ENCODE results near the gene THSD7B. TPM values are rescaled to one million over a fixed set of nuclear protein-coding genes. Genes with fewer than 3 reads are reported as not detected.
A peak's percentile ranks its signal among the peaks of the same experiment; 100 is the strongest.

The THSD7B gene
- polyA plus RNA-seq, 1 donor from 2014 or later, result not detected

- H3K9me3 Mint-ChIP-seq, result peaks cover 0 to 3% (median 2%) of the 10 kb centered on the region in 3 donors
- H3K36me3 Mint-ChIP-seq, result no peaks in the 10 kb centered on the region
- H3K27ac Mint-ChIP-seq, result peak overlapping the region in 1 of 3 donors; percentile 24
- H3K4me3 Mint-ChIP-seq, result no peak overlapping the region
- H3K27me3 Mint-ChIP-seq, result no peaks in the 10 kb centered on the region
- H3K4me1 Mint-ChIP-seq, result no peaks in the 10 kb centered on the region
Observed at GRCh38 chr2:137185378-137186078, 420.2 kb downstream of the THSD7B start.

- H3K4me3 Mint-ChIP-seq, result no peak overlapping the region
- no peaks in the 10 kb centered on the region for H3K4me1 Mint-ChIP-seq
- H3K36me3 Mint-ChIP-seq, result no peaks in the 10 kb centered on the region
- peaks cover 0 to 3% (median 2%) of the 10 kb centered on the region in 3 donors for H3K9me3 Mint-ChIP-seq
- no peak overlapping the region for H3K27ac Mint-ChIP-seq
- no peaks in the 10 kb centered on the region for H3K27me3 Mint-ChIP-seq
Observed at GRCh38 chr2:137187216-137187615, 421.9 kb downstream of the THSD7B start.

- Mint-ChIP-seq H3K27me3 (no peaks in the 10 kb centered on the region), H3K4me1 (no peaks in the 10 kb centered on the region), H3K9me3 (peaks cover 0 to 3% (median 2%) of the 10 kb centered on the region in 3 donors), H3K36me3 (no peaks in the 10 kb centered on the region), H3K27ac (no peak overlapping the region), H3K4me3 (no peak overlapping the region)
Observed at GRCh38 chr2:137190411-137191195, 425.3 kb downstream of the THSD7B start.

- Mint-ChIP-seq H3K4me1 (no peaks in the 10 kb centered on the region), H3K4me3 (no peak overlapping the region), H3K9me3 (peaks cover 0 to 3% (median 2%) of the 10 kb centered on the region in 3 donors), H3K27me3 (no peaks in the 10 kb centered on the region), H3K27ac (no peak overlapping the region), H3K36me3 (no peaks in the 10 kb centered on the region)
Observed at GRCh38 chr2:137192366-137193310, 427.3 kb downstream of the THSD7B start.

GRCh38 chr2:137193401-137193800, 428.1 kb downstream of the THSD7B start:
- Mint-ChIP-seq H3K27ac (no peak overlapping the region), H3K9me3 (peaks cover 0 to 3% (median 2%) of the 10 kb centered on the region in 3 donors), H3K27me3 (no peaks in the 10 kb centered on the region), H3K4me1 (no peaks in the 10 kb centered on the region), H3K4me3 (no peak overlapping the region), H3K36me3 (no peaks in the 10 kb centered on the region)

- H3K36me3 Mint-ChIP-seq, result no peaks in the 10 kb centered on the region
- H3K4me1 Mint-ChIP-seq, result no peaks in the 10 kb centered on the region
- H3K4me3 Mint-ChIP-seq, result no peak overlapping the region
- no peak overlapping the region for H3K27ac Mint-ChIP-seq
- peaks cover 0 to 3% (median 2%) of the 10 kb centered on the region in 3 donors for H3K9me3 Mint-ChIP-seq
- H3K27me3 Mint-ChIP-seq, result no peaks in the 10 kb centered on the region
Observed at GRCh38 chr2:137194111-137194510, 428.8 kb downstream of the THSD7B start.

GRCh38 chr2:137199751-137200150, 434.4 kb downstream of the THSD7B start:
- Mint-ChIP-seq H3K4me1 (no peaks in the 10 kb centered on the region), H3K27me3 (no peaks in the 10 kb centered on the region), H3K27ac (no peak overlapping the region), H3K9me3 (peaks cover 1 to 3% (median 2%) of the 10 kb centered on the region in 3 donors), H3K4me3 (no peak overlapping the region), H3K36me3 (no peaks in the 10 kb centered on the region)

- Mint-ChIP-seq H3K4me3 (no peak overlapping the region), H3K4me1 (no peaks in the 10 kb centered on the region), H3K27ac (no peak overlapping the region), H3K27me3 (no peaks in the 10 kb centered on the region), H3K36me3 (no peaks in the 10 kb centered on the region), H3K9me3 (peaks cover 0 to 1% (median 0%) of the 10 kb centered on the region in 3 donors)
Observed at GRCh38 chr2:137202318-137202717, 437.0 kb downstream of the THSD7B start.

GRCh38 chr2:137205324-137205723, 440.0 kb downstream of the THSD7B start:
- Mint-ChIP-seq H3K4me1 (no peaks in the 10 kb centered on the region), H3K9me3 (peaks cover 0 to 1% (median 0%) of the 10 kb centered on the region in 3 donors), H3K27ac (no peak overlapping the region), H3K36me3 (no peaks in the 10 kb centered on the region), H3K4me3 (no peak overlapping the region), H3K27me3 (no peaks in the 10 kb centered on the region)

- H3K4me3 Mint-ChIP-seq, result no peak overlapping the region
- H3K27me3 Mint-ChIP-seq, result no peaks in the 10 kb centered on the region
- H3K36me3 Mint-ChIP-seq, result no peaks in the 10 kb centered on the region
- peaks cover 0 to 1% (median 0%) of the 10 kb centered on the region in 3 donors for H3K9me3 Mint-ChIP-seq
- H3K27ac Mint-ChIP-seq, result no peak overlapping the region
- no peaks in the 10 kb centered on the region for H3K4me1 Mint-ChIP-seq
Observed at GRCh38 chr2:137206069-137206468, 440.7 kb downstream of the THSD7B start.

GRCh38 chr2:137207030-137207429, 441.7 kb downstream of the THSD7B start:
- Mint-ChIP-seq H3K4me1 (no peaks in the 10 kb centered on the region), H3K36me3 (no peaks in the 10 kb centered on the region), H3K27ac (no peak overlapping the region), H3K9me3 (peaks cover 0 to 1% (median 0%) of the 10 kb centered on the region in 3 donors), H3K4me3 (no peak overlapping the region), H3K27me3 (no peaks in the 10 kb centered on the region)

- H3K36me3 Mint-ChIP-seq, result no peaks in the 10 kb centered on the region
Observed at GRCh38 chr2:137208431-137208891, 443.1 kb downstream of the THSD7B start.

GRCh38 chr2:137210039-137210438, 444.7 kb downstream of the THSD7B start:
- Mint-ChIP-seq H3K4me1 (no peaks in the 10 kb centered on the region), H3K4me3 (no peak overlapping the region), H3K27me3 (no peaks in the 10 kb centered on the region), H3K9me3 (no peaks in the 10 kb centered on the region), H3K36me3 (no peaks in the 10 kb centered on the region), H3K27ac (no peak overlapping the region)

More at GRCh38 chr2:137208431-137208891, 443.1 kb downstream of the THSD7B start:
- Mint-ChIP-seq H3K4me3 (no peak overlapping the region), H3K9me3 (no peaks in the 10 kb centered on the region), H3K27ac (no peak overlapping the region), H3K4me1 (no peaks in the 10 kb centered on the region), H3K27me3 (no peaks in the 10 kb centered on the region)

- no peaks in the 10 kb centered on the region for H3K36me3 Mint-ChIP-seq
- no peaks in the 10 kb centered on the region for H3K4me1 Mint-ChIP-seq
- no peaks in the 10 kb centered on the region for H3K27me3 Mint-ChIP-seq
- no peak overlapping the region for H3K27ac Mint-ChIP-seq
- H3K9me3 Mint-ChIP-seq, result no peaks in the 10 kb centered on the region
- no peak overlapping the region for H3K4me3 Mint-ChIP-seq
Observed at GRCh38 chr2:137211761-137212160, 446.4 kb downstream of the THSD7B start.

Data from IgD-negative memory B cell (primary cell).